PC-9 (cell line): ENCODE results near the gene ANO4. TPM values are rescaled to one million over a fixed set of nuclear protein-coding genes. Genes with fewer than 3 reads are reported as not detected.

Experiments
- BruUV-seq: library from RNA; stranded (reverse); fragments of 400-500 nt; replicated peaks from 2 replicates; lab custom pipeline; 2021; lab: Mats Ljungman, UMichigan
- CTCF ChIA-PET: fragments of 300-600 bp; sonication (Branson Sonifier 250); formaldehyde crosslinking; loops from one replicate; lab custom pipeline; 2022; ENCODE audit warnings: antibody characterized with exemption; lab: Charles Lee
- POLR2A ChIA-PET: fragments of 300-600 bp; sonication (Branson Sonifier 250); formaldehyde crosslinking; loops from one replicate; lab custom pipeline; 2022; ENCODE audit warnings: antibody characterized with exemption; ENCODE audit not compliant: unreplicated experiment; lab: Charles Lee
- DNase-seq, 2 experiments: peaks; one replicate each; pipeline versions ENCODE4 v3.0.0 to v3.0.0-alpha.2; 2015 to 2022; ENCODE audit warnings: mixed read lengths in 1 of 2
- H2AFZ ChIP-seq: fragments of 200-600 bp; sonication (generic); 2 replicates; pipeline ENCODE4 v1.8.1; 2017; ENCODE audit warnings: antibody characterized with exemption
- H3F3A ChIP-seq: fragments of 200-600 bp; sonication (generic); 2 replicates; pipeline ENCODE4 v1.8.1; 2017; ENCODE audit warnings: antibody characterized with exemption, mild to moderate bottlenecking, low read depth; ENCODE audit not compliant: insufficient read depth
- H3K27ac ChIP-seq: fragments of 200-600 bp; sonication (generic); 2 replicates; pipeline ENCODE4 v1.6.1; 2016; ENCODE audit warnings: mixed run types
- H3K27me3 ChIP-seq: fragments of 200-600 bp; sonication (generic); 2 replicates; pipeline ENCODE4 v1.6.1; 2016; ENCODE audit warnings: low read depth, mixed run types; ENCODE audit not compliant: insufficient read depth
- H3K36me3 ChIP-seq: fragments of 200-600 bp; sonication (generic); 2 replicates; pipeline ENCODE4 v1.6.1; 2016; ENCODE audit warnings: low read depth, mixed run types
- H3K4me1 ChIP-seq: fragments of 200-600 bp; sonication (generic); replicated peaks from 2 replicates; pipeline ENCODE4 v1.6.1; 2016; ENCODE audit warnings: mixed run types; ENCODE audit not compliant: insufficient read depth
- H3K4me2 ChIP-seq: fragments of 200-600 bp; sonication (generic); 2 replicates; pipeline ENCODE4 v1.6.1; 2017; ENCODE audit warnings: mixed run types
- H3K4me3 ChIP-seq: fragments of 200-600 bp; sonication (generic); 2 replicates; pipeline ENCODE4 v1.6.1; 2016; ENCODE audit warnings: mixed run types
- H3K79me2 ChIP-seq: fragments of 200-600 bp; sonication (generic); 2 replicates; pipeline ENCODE4 v1.6.1; 2017; ENCODE audit warnings: low read depth, mixed run types
- H3K9me2 ChIP-seq: fragments of 200-600 bp; sonication (generic); 2 replicates; pipeline ENCODE4 v1.8.1; 2017; ENCODE audit warnings: mild to moderate bottlenecking; ENCODE audit not compliant: insufficient read depth
- H3K9me3 ChIP-seq: fragments of 200-600 bp; sonication (generic); 2 replicates; pipeline ENCODE4 v1.8.1; 2016; ENCODE audit warnings: low read depth; ENCODE audit not compliant: insufficient read depth
- H4K20me1 ChIP-seq: fragments of 200-600 bp; sonication (generic); 2 replicates; pipeline ENCODE4 v1.8.1; 2017; ENCODE audit not compliant: insufficient read depth
- EZH2 ChIP-seq: fragments of 200-600 bp; sonication (generic); IDR thresholded peaks from 2 replicates; pipeline ENCODE4 v1.8.0; 2017; ENCODE audit warnings: antibody characterized with exemption, low read depth
- intact Hi-C: fragments of 100-400 bp; cut with micrococcal nuclease; formaldehyde crosslinking; loops from one replicate; pipeline ENCODE4 v1.10.0; 2022; ENCODE audit not compliant: unreplicated experiment
- total RNA-seq: library from RNA; stranded (reverse); gene quantifications from 2 replicates; pipeline ENCODE4 v1.2.3, GENCODE V29; 2021
- TF ChIP-seq, protein P1 (sequence below): fragments of 200-600 bp; sonication (generic); conservative IDR thresholded peaks from 2 replicates; pipeline ENCODE4 v1.6.1; 2017; ENCODE audit warnings: mixed run types, antibody characterized with exemption, mild to moderate bottlenecking, moderate library complexity

ANO4 gene
- total RNA-seq, 1 experiment from 2014 or later, result not detected

DNA sequence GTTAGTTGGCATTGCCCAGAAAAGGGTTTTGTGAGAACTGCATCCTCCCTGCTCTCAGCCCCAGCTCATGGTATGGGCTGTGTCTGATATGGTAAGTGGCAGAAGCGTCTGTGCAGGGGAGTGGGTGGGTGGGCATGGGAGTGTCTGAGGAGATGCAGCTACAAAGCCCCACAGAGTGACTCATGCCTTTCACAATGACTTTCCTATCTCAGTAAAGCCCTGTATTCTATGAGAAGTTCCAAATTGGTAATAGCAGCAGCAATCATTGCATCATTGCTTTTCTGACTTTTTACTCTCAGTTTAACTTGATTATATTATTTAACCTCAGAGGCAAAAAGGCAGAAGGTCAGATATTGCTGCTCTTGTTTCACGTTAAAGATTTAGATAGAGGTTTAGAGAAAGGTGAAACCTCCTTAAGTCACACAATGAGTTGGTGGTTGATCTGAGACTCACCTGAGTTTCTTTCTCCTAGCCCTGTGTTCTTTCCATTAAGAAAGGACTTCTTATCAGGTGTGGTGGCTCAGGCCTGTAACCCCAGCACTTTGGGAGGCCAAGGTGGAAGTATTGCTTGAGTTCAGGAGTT is 243.8 kb downstream of the ANO4 start:
- Histone ChIP-seq H3K79me2 (no peaks in the 10 kb centered on the region), H3K4me3 (no peak overlapping the region), H4K20me1 (no peaks in the 10 kb centered on the region), H3K4me2 (no peak overlapping the region), H3K27me3 (no peaks in the 10 kb centered on the region), H3K9me2 (no peaks in the 10 kb centered on the region), H3K36me3 (no peaks in the 10 kb centered on the region), H3F3A (no peaks in the 10 kb centered on the region), H3K9me3 (no peaks in the 10 kb centered on the region), H3K4me1 (peaks cover 11% of the 10 kb centered on the region), H3K27ac (no peak overlapping the region), H2AFZ (no peak overlapping the region)
- POLR2A ChIA-PET, result no interaction called here
- no peak for DNase-seq
- CTCF ChIA-PET, result no interaction called here
- TF ChIP-seq EZH2, result no peak
- TF ChIP-seq, protein P1, sequence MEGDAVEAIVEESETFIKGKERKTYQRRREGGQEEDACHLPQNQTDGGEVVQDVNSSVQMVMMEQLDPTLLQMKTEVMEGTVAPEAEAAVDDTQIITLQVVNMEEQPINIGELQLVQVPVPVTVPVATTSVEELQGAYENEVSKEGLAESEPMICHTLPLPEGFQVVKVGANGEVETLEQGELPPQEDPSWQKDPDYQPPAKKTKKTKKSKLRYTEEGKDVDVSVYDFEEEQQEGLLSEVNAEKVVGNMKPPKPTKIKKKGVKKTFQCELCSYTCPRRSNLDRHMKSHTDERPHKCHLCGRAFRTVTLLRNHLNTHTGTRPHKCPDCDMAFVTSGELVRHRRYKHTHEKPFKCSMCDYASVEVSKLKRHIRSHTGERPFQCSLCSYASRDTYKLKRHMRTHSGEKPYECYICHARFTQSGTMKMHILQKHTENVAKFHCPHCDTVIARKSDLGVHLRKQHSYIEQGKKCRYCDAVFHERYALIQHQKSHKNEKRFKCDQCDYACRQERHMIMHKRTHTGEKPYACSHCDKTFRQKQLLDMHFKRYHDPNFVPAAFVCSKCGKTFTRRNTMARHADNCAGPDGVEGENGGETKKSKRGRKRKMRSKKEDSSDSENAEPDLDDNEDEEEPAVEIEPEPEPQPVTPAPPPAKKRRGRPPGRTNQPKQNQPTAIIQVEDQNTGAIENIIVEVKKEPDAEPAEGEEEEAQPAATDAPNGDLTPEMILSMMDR, result no peak
- intact Hi-C loops, result no loop called here
- BruUV-seq, result no TSS peak

DNA sequence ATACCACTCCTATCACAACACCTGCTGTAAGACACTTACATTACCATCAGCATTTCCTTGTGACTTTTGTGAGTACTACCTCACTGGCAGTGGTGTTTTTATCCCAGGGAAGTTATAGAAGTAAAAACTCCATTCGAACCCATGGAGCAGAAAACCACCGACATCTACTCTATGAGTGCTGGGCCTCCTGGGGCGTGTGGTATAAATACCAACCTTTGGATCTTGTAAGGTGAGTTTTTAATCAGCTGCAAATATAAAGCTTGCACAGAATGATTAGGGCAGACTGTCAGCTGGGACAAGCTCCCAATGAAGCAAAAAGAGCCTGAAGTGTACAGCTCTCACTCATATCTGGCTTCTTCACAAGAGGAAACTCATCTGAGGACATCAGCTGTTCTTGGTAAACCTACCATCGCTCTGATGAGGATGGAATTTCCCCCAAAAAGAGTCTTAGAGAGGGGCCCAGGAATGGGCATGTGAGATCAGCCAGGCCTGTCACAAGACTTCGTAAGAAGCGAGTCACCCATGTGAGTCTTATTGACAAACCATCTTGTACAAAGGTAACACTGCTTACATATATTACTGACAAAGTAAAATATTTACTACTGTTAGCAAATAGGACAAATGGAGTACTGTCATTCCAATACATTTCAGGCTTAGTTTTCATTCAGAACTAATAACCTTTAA is 245.4 kb downstream of the ANO4 start:
- no peak for DNase-seq
- Histone ChIP-seq H3K79me2 (no peaks in the 10 kb centered on the region), H3K4me1 (peaks cover 11% of the 10 kb centered on the region), H3K27me3 (no peaks in the 10 kb centered on the region), H3K9me3 (no peaks in the 10 kb centered on the region), H3K27ac (no peak overlapping the region), H3K9me2 (no peaks in the 10 kb centered on the region), H3F3A (no peaks in the 10 kb centered on the region), H2AFZ (no peak overlapping the region), H3K36me3 (no peaks in the 10 kb centered on the region), H3K4me3 (no peak overlapping the region), H4K20me1 (no peaks in the 10 kb centered on the region), H3K4me2 (no peak overlapping the region)
- ChIA-PET POLR2A (no interaction called here), CTCF (no interaction called here)
- intact Hi-C loops, result no loop called here
- BruUV-seq, result no TSS peak
- TF ChIP-seq, protein P1, result no peak
- TF ChIP-seq EZH2, result no peak

DNA sequence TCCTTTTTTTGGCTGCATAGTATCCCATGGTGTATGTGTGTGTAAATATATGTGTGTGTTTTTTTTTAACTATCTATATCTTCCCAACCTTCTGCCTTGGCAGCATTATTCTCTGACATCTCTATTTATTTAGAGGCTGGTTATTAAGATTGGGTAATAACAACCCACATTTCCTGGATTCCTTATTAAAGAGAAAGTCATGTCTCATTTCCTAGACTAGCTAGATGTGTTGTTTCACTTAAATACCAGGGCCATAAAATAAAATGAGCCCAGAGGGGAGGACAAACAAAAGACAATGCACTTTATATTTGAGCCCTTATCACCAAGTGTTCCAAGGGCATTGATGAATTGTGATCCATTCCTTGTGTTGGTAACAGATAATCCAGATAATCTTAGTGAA is 246.4 kb downstream of the ANO4 start:
- Histone ChIP-seq H3K9me2 (no peaks in the 10 kb centered on the region), H3K4me1 (peaks cover 11% of the 10 kb centered on the region), H2AFZ (no peak overlapping the region), H3K79me2 (no peaks in the 10 kb centered on the region), H3K9me3 (no peaks in the 10 kb centered on the region), H3K27ac (no peak overlapping the region), H3K4me2 (no peak overlapping the region; the same call in 1 of the 2 replicates), H3K4me3 (no peak overlapping the region), H3K27me3 (no peaks in the 10 kb centered on the region), H3F3A (no peaks in the 10 kb centered on the region), H4K20me1 (no peaks in the 10 kb centered on the region), H3K36me3 (no peaks in the 10 kb centered on the region)
- ChIA-PET CTCF (no interaction called here), POLR2A (no interaction called here)
- TF ChIP-seq, protein P1, result no peak
- no peak for TF ChIP-seq EZH2
- intact Hi-C loops, result no loop called here
- no peak for DNase-seq
- BruUV-seq, result no TSS peak
